Uterus (tissue), 2 donors: ENCODE data around the gene CREB1.

Source experiments
- POLR2A ChIP-seq, 2 donors: fragments of 450-650 bp; IDR thresholded peaks; one replicate each; pipeline ENCODE4 v1.6.1; 2016; ENCODE audit warnings: antibody characterized with exemption in 2 of 2, mild to moderate bottlenecking in 1 of 2, moderate library complexity in 1 of 2
- TF ChIP-seq, protein P1 (sequence below), 4 experiments: fragments of 200-600 bp in 2 of 4; fragments of 450-650 bp in 2 of 4; sonication (generic) in 2 of 4; IDR thresholded peaks; one replicate each; pipeline ENCODE4 v1.5.1; 2016 to 2019; ENCODE audit warnings: antibody characterized with exemption in 4 of 4, mild to moderate bottlenecking in 2 of 4, moderate library complexity in 1 of 4

DNA sequence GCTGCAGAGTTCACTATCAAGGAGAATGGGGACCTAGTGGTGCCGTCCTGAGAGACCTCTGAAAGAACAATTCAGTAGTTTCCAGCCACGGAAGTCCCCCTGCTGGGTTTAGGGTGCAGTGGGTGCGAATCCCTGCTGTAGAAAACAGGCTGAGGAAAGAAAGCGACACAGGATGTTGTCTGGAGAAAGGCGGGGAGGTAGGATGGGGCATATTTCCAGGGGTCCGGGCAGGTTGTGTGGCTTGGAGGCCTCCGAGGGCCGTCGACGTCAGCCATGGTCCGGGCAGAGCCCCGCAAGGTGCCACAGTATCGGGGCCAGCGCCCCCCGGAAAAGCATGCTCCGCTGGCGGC is 807 bp upstream of the CREB1 start:
- TF ChIP-seq, protein P1, sequence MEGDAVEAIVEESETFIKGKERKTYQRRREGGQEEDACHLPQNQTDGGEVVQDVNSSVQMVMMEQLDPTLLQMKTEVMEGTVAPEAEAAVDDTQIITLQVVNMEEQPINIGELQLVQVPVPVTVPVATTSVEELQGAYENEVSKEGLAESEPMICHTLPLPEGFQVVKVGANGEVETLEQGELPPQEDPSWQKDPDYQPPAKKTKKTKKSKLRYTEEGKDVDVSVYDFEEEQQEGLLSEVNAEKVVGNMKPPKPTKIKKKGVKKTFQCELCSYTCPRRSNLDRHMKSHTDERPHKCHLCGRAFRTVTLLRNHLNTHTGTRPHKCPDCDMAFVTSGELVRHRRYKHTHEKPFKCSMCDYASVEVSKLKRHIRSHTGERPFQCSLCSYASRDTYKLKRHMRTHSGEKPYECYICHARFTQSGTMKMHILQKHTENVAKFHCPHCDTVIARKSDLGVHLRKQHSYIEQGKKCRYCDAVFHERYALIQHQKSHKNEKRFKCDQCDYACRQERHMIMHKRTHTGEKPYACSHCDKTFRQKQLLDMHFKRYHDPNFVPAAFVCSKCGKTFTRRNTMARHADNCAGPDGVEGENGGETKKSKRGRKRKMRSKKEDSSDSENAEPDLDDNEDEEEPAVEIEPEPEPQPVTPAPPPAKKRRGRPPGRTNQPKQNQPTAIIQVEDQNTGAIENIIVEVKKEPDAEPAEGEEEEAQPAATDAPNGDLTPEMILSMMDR (IDR thresholded peaks at IDR 0.05) = peak in 1 of 4 experiments; percentile 15
- no peak for TF ChIP-seq POLR2A (IDR thresholded peaks at IDR 0.05)
